ENCODE measurements around the gene CYB5R4.

Gene CYB5R4, protein sequence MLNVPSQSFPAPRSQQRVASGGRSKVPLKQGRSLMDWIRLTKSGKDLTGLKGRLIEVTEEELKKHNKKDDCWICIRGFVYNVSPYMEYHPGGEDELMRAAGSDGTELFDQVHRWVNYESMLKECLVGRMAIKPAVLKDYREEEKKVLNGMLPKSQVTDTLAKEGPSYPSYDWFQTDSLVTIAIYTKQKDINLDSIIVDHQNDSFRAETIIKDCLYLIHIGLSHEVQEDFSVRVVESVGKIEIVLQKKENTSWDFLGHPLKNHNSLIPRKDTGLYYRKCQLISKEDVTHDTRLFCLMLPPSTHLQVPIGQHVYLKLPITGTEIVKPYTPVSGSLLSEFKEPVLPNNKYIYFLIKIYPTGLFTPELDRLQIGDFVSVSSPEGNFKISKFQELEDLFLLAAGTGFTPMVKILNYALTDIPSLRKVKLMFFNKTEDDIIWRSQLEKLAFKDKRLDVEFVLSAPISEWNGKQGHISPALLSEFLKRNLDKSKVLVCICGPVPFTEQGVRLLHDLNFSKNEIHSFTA

GRCh38 chr6:83859410-83860358 lies at the start of gene CYB5R4:
Gene CYB5R4, plus strand, starts transcription at chr6:83859689. Its CDS starts 94 bp downstream, at chr6:83859783.
- Histone ChIP-seq H3K9me3 (replicated peaks in 1 of 11) (0 out of 22 replicates have a peak, but pooled peaks cover 0 to 3% (median 0%) of the 10 kb centered on the region in 11 experiments), H3K36me3 (peaks cover under 1 to 13% (median 8%) of the 10 kb centered on the region in 11 experiments; a peak in 20 of 22 replicates), H4K20me1 (peaks cover 0 to 30% (median 18%) of the 10 kb centered on the region in 11 experiments; a peak in 12 of 22 replicates), H3K4me3 (peak within 1 kb of the TSS; percentile 72 to 88 (median 82)), H3K27me3 (no peaks in the 10 kb centered on the region), H3K4me2 (peak within 1 kb of the TSS; percentile 68 to 87 (median 77)), H3K4me1 (peaks cover 9 to 20% (median 15%) of the 10 kb centered on the region in 10 experiments; a peak in 17 of 20 replicates), H3K27ac (peak within 1 kb of the TSS; percentile 64 to 86 (median 78)), H3K9ac (peak within 1 kb of the TSS; percentile 79 to 87 (median 83))
- no peak for TF ChIP-seq Cebpa-rat (IDR thresholded peaks at IDR 0.05)

GRCh38 chr6:83812595-83812994 lies 46.9 kb upstream of the CYB5R4 start:
- TF ChIP-seq Cebpa-rat (IDR thresholded peaks at IDR 0.05), result no peak
- H3K4me1 ChIP-seq, result no peaks in the 10 kb centered on the region
- no peaks in the 10 kb centered on the region for H4K20me1 ChIP-seq
- H3K27me3 ChIP-seq, result no peaks in the 10 kb centered on the region
- no peak overlapping the region for H3K27ac ChIP-seq
- no peak overlapping the region for H3K9ac ChIP-seq
- no peaks in the 10 kb centered on the region for H3K36me3 ChIP-seq
- H3K9me3 ChIP-seq (replicated peaks in 1 of 11), result no peaks in the 10 kb centered on the region
- no peak overlapping the region for H3K4me2 ChIP-seq
- no peak overlapping the region for H3K4me3 ChIP-seq

GRCh38 chr6:83815631-83816272 lies 43.7 kb upstream of the CYB5R4 start:
- no peak for TF ChIP-seq Cebpa-rat (IDR thresholded peaks at IDR 0.05)
- no peak overlapping the region for H3K9ac ChIP-seq
- no peak overlapping the region for H3K4me2 ChIP-seq
- no peak overlapping the region for H3K27ac ChIP-seq
- no peak overlapping the region for H3K4me3 ChIP-seq
- no peaks in the 10 kb centered on the region for H4K20me1 ChIP-seq
- no peaks in the 10 kb centered on the region for H3K9me3 ChIP-seq (replicated peaks in 1 of 11)
- H3K4me1 ChIP-seq, result no peaks in the 10 kb centered on the region
- no peaks in the 10 kb centered on the region for H3K27me3 ChIP-seq
- H3K36me3 ChIP-seq, result no peaks in the 10 kb centered on the region

GRCh38 chr6:83822629-83823169 lies 36.8 kb upstream of the CYB5R4 start:
- H3K4me3 ChIP-seq, result no peak overlapping the region
- no peaks in the 10 kb centered on the region for H3K4me1 ChIP-seq
- H4K20me1 ChIP-seq, result no peaks in the 10 kb centered on the region
- H3K9me3 ChIP-seq (replicated peaks in 1 of 11), result no peaks in the 10 kb centered on the region
- no peak overlapping the region for H3K27ac ChIP-seq
- no peaks in the 10 kb centered on the region for H3K27me3 ChIP-seq
- H3K4me2 ChIP-seq, result no peak overlapping the region
- H3K9ac ChIP-seq, result no peak overlapping the region
- H3K36me3 ChIP-seq, result no peaks in the 10 kb centered on the region
- no peak for TF ChIP-seq Cebpa-rat (IDR thresholded peaks at IDR 0.05)

DNA sequence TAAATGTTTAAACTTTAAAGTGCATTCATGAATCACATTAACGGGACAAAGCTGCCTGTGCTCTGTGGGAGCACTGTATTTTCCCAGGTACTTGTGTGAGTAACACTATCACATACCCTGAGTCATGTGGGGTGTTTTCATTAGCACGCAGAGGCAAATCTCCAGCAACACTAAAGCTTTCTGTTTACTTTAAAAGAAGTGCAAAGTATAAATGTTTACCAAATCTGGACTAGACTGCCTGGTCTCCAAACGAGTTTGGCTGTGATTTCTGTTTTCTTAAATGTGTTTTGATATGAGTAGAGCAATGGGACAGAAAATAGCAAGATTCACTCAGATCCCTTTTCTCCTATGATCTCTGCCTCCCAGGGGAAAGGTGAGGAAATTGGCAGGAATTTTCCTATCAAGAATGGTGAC lies 35.1 kb upstream of the CYB5R4 start:
- Histone ChIP-seq H3K9me3 (replicated peaks in 1 of 11) (no peaks in the 10 kb centered on the region), H3K4me1 (no peaks in the 10 kb centered on the region)

GRCh38 chr6:83824831-83825230 lies 34.7 kb upstream of the CYB5R4 start:
- Histone ChIP-seq H3K4me3 (no peak overlapping the region), H3K27ac (no peak overlapping the region), H3K36me3 (no peaks in the 10 kb centered on the region), H3K9me3 (replicated peaks in 1 of 11) (no peaks in the 10 kb centered on the region), H3K4me2 (no peak overlapping the region), H3K27me3 (no peaks in the 10 kb centered on the region), H3K4me1 (no peaks in the 10 kb centered on the region), H4K20me1 (no peaks in the 10 kb centered on the region), H3K9ac (no peak overlapping the region)
- no peak for TF ChIP-seq Cebpa-rat (IDR thresholded peaks at IDR 0.05)

More for the DNA sequence above, 35.1 kb upstream of the CYB5R4 start:
- Histone ChIP-seq H4K20me1 (no peaks in the 10 kb centered on the region), H3K4me3 (no peak overlapping the region), H3K27me3 (no peaks in the 10 kb centered on the region), H3K27ac (no peak overlapping the region), H3K9ac (no peak overlapping the region), H3K4me2 (no peak overlapping the region), H3K36me3 (no peaks in the 10 kb centered on the region)
- no peak for TF ChIP-seq Cebpa-rat (IDR thresholded peaks at IDR 0.05)

- H3K27me3 ChIP-seq, result no peaks in the 10 kb centered on the region
- no peak overlapping the region for H3K4me2 ChIP-seq
These were observed 32.4 kb upstream of the CYB5R4 start for GRCh38 chr6:83827050-83827449.

DNA sequence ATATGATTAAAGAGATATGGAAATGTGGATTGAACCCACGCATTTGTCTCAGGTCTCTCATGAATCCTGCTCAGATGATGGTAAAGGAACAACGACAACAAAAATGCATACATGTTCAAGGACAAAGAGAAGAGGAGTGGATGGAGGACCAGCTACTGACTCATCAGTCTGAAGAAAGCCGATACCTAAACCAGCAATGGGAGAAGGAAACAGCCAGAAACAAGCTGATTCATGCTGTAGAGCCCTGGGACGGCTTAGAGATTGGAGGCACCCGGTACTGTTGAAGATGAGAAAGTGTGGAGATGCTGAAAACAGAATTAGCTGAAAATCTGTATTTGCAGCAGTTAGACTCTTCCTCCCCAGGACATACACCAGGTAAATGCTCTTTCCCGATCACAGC lies 20.8 kb upstream of the CYB5R4 start:
- H3K9ac ChIP-seq, result no peak overlapping the region
- H3K36me3 ChIP-seq, result no peaks in the 10 kb centered on the region
- no peaks in the 10 kb centered on the region for H4K20me1 ChIP-seq
- no peak overlapping the region for H3K4me3 ChIP-seq
- H3K9me3 ChIP-seq (replicated peaks in 1 of 11), result no peaks in the 10 kb centered on the region
- no peak for TF ChIP-seq Cebpa-rat (IDR thresholded peaks at IDR 0.05)
- H3K27ac ChIP-seq, result no peak overlapping the region
- H3K4me2 ChIP-seq, result no peak overlapping the region
- no peaks in the 10 kb centered on the region for H3K4me1 ChIP-seq
- no peaks in the 10 kb centered on the region for H3K27me3 ChIP-seq

More at GRCh38 chr6:83827050-83827449, 32.4 kb upstream of the CYB5R4 start:
- Histone ChIP-seq H3K36me3 (no peaks in the 10 kb centered on the region), H3K4me1 (no peaks in the 10 kb centered on the region), H3K9me3 (replicated peaks in 1 of 11) (no peaks in the 10 kb centered on the region), H3K27ac (no peak overlapping the region), H3K4me3 (no peak overlapping the region), H3K9ac (no peak overlapping the region), H4K20me1 (no peaks in the 10 kb centered on the region)
- TF ChIP-seq Cebpa-rat (IDR thresholded peaks at IDR 0.05), result no peak

Data from BLaER1 treated with 17β-estradiol and CSF1 and Interleukin-3, amounts not matched to agents 10 nM and 100 nM (cell line).